Astrocyte of the cerebellum (primary cell): ENCODE measurements around the gene THOC2.
"Not testable (repeated sequence)": the region's sequence is repeated elsewhere in the genome, so short reads cannot be mapped to it uniquely, and the experiment has no call there.

Experiments
- DNase-seq: peaks from one replicate; pipeline ENCODE4 v3.0.0-alpha.2; 2011; ENCODE audit warnings: low read depth
- H3K4me3 ChIP-seq: 2 replicates; pipeline ENCODE4 v1.5.1; 2011; ENCODE audit warnings: mild to moderate bottlenecking, low read depth, low read length, moderate library complexity
- CTCF ChIP-seq: IDR thresholded peaks from 2 replicates; pipeline ENCODE4 v1.5.1; 2012; ENCODE audit warnings: low read length, low read depth, moderate library complexity, mild to moderate bottlenecking; ENCODE audit errors: missing control alignments
- in situ Hi-C: cut with HindIII; loops from 2 replicates; pipeline ENCODE4 v1.10.0; 2017; ENCODE audit warnings: low sequenced_read_pairs

THOC2 gene

GRCh38 chrX:123732670-123733363 is at the start of gene THOC2:
TSS of gene THOC2 (minus strand) at chrX:123733052. CDS start at chrX:123733022, 30 bp downstream.
- in situ Hi-C loops: no loop called here
- TF ChIP-seq CTCF: peak; percentile 36
- peak within 1 kb of the TSS; percentile 78 for H3K4me3 ChIP-seq
- peak; percentile 60 for DNase-seq

GRCh38 chrX:123781786-123782185 is 48.9 kb upstream of the THOC2 start:
- DNase-seq, in situ Hi-C loops, H3K4me3 ChIP-seq: not testable (repeated sequence)

GRCh38 chrX:123779908-123780396 is 47.1 kb upstream of the THOC2 start:
- TF ChIP-seq CTCF: no peak
- H3K4me3 ChIP-seq: no peak overlapping the region
- in situ Hi-C loops: no loop called here
- no peak for DNase-seq

- H3K4me3 ChIP-seq: no peak overlapping the region
- no peak for TF ChIP-seq CTCF
- in situ Hi-C loops: no loop called here
- DNase-seq: no peak
Observed at GRCh38 chrX:123773258-123773988, 40.6 kb upstream of the THOC2 start.

DNA sequence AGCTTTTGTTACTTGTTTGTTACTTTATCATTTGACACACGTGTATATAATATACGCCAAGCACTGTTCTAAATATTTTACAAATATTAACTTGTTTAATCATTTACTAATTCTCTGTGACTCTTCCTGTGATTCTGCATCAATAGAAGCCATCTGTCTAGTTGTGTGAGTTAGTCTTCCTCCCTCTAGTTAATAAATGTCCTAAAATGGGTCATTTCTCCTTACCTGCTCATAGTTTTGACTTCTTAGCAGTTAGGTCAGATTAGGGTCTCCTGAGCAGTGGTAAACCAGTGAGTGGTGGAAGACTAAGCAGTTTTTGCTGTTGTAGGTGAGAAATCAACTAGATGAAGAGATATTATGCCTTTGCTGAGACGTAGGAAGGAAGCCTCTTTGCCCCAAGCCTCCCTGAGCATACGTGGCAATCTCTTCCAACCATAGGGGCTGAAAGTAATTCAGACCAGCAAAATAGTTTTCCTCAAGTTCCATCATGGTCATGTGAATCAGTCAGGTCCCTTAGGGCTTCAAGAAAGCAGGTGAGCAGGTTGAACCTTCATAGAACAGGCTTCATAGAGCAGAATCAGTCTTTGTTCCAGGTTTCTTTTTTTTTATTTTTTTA is 38.7 kb upstream of the THOC2 start:
- no peak for TF ChIP-seq CTCF
- no peak overlapping the region for H3K4me3 ChIP-seq
- in situ Hi-C loops: no loop called here
- DNase-seq: no peak

- peak overlapping the region; percentile 33 for H3K4me3 ChIP-seq
- no peak for TF ChIP-seq CTCF
- in situ Hi-C loops: no loop called here
- peak; percentile 60 for DNase-seq
Observed at GRCh38 chrX:123764967-123765871, 32.4 kb upstream of the THOC2 start.

GRCh38 chrX:123759849-123760248 is 27.0 kb upstream of the THOC2 start:
- H3K4me3 ChIP-seq, DNase-seq, in situ Hi-C loops: not testable (repeated sequence)

GRCh38 chrX:123757794-123758193 is 24.9 kb upstream of the THOC2 start:
- H3K4me3 ChIP-seq, DNase-seq, in situ Hi-C loops: not testable (repeated sequence)
